SK-N-SH treated with all-trans-retinoic acid at 6 μM for 48 hours (cell line): ENCODE measurements around the gene WDR37.

Source experiments
- ATAC-seq: fragments of 200-7000 bp; cut with Tn5 transposase; 3 replicates; pipeline ENCODE4 v1.9.1; 2020; ENCODE audit warnings: mild to moderate bottlenecking, moderate library complexity
- BACH2 ChIP-seq: fragments of 250-450 bp; sonication (Bioruptor Pico); IDR thresholded peaks from 2 replicates; pipeline ENCODE4 v1.9.0; 2021; ENCODE audit warnings: mild to moderate bottlenecking, borderline replicate concordance
- CSDC2 ChIP-seq: fragments of 250-450 bp; sonication (Bioruptor Pico); IDR thresholded peaks from 2 replicates; pipeline ENCODE4 v1.5.0; 2020; ENCODE audit warnings: mild to moderate bottlenecking, moderate library complexity
- ESRRG ChIP-seq: fragments of 250-450 bp; sonication (Bioruptor Pico); IDR thresholded peaks from 2 replicates; pipeline ENCODE4 v1.6.1; 2021; ENCODE audit warnings: mild to moderate bottlenecking
- GLIS3 ChIP-seq: fragments of 250-450 bp; sonication (Bioruptor Pico); IDR thresholded peaks from 2 replicates; pipeline ENCODE4 v1.5.0; 2020; ENCODE audit warnings: mild to moderate bottlenecking, moderate library complexity
- ISL1 ChIP-seq: fragments of 250-450 bp; sonication (Bioruptor Pico); IDR thresholded peaks from 2 replicates; pipeline ENCODE4 v2.1.2; 2022; ENCODE audit warnings: mild to moderate bottlenecking, moderate library complexity
- OSR1 ChIP-seq: fragments of 250-450 bp; sonication (Bioruptor Pico); IDR thresholded peaks from 2 replicates; pipeline ENCODE4 v1.8.0; 2022; ENCODE audit warnings: moderate library complexity, mild to moderate bottlenecking, inconsistent platforms
- PPARA ChIP-seq: fragments of 250-450 bp; sonication (Bioruptor Pico); IDR thresholded peaks from 2 replicates; pipeline ENCODE4 v1.5.0; 2020; ENCODE audit warnings: mild to moderate bottlenecking, borderline replicate concordance
- RARB ChIP-seq: fragments of 250-450 bp; sonication (Bioruptor Pico); IDR thresholded peaks from 2 replicates; pipeline ENCODE4 v1.8.0; 2021; ENCODE audit warnings: mild to moderate bottlenecking, moderate library complexity
- TCF4 ChIP-seq: fragments of 250-450 bp; sonication (Bioruptor Pico); IDR thresholded peaks from 2 replicates; pipeline ENCODE4 v1.8.0; 2021; ENCODE audit warnings: mild to moderate bottlenecking, moderate library complexity, borderline replicate concordance
- TOX ChIP-seq: fragments of 250-450 bp; sonication (Bioruptor Pico); IDR thresholded peaks from 2 replicates; pipeline ENCODE4 v1.8.0; 2021; ENCODE audit warnings: mild to moderate bottlenecking, moderate library complexity, borderline replicate concordance
- ZC3H10 ChIP-seq: fragments of 250-450 bp; sonication (Bioruptor Pico); IDR thresholded peaks from 2 replicates; pipeline ENCODE4 v1.5.1; 2021; ENCODE audit warnings: mild to moderate bottlenecking, moderate library complexity
- ZFP3 ChIP-seq: fragments of 250-450 bp; sonication (Bioruptor Pico); IDR thresholded peaks from 2 replicates; pipeline ENCODE4 v1.5.0; 2020; ENCODE audit warnings: mild to moderate bottlenecking, moderate library complexity
- ZNF565 ChIP-seq: fragments of 450-650 bp; formaldehyde crosslinking; conservative IDR thresholded peaks from 2 replicates; pipeline ENCODE4 v1.5.0; 2020; ENCODE audit warnings: low read depth, mild to moderate bottlenecking, moderate library complexity
- ZNF70 ChIP-seq: fragments of 450-650 bp; formaldehyde crosslinking; IDR thresholded peaks from 2 replicates; pipeline ENCODE4 v1.5.0; 2020; ENCODE audit warnings: mild to moderate bottlenecking, moderate library complexity
- ZNF8 ChIP-seq: fragments of 450-650 bp; formaldehyde crosslinking; IDR thresholded peaks from 2 replicates; pipeline ENCODE4 v1.5.0; 2020; ENCODE audit warnings: mild to moderate bottlenecking, moderate library complexity
- TF ChIP-seq, protein P1 (sequence below): fragments of 250-450 bp; sonication (Bioruptor Pico); IDR thresholded peaks from 2 replicates; pipeline ENCODE4 v1.8.0; 2020; ENCODE audit warnings: mild to moderate bottlenecking, moderate library complexity, borderline replicate concordance
- TF ChIP-seq, protein P2 (sequence below): fragments of 250-450 bp; sonication (Bioruptor Pico); IDR thresholded peaks from 2 replicates; pipeline ENCODE4 v1.8.0; 2021; ENCODE audit warnings: low read depth, mild to moderate bottlenecking, moderate library complexity, borderline replicate concordance
- TF ChIP-seq, protein P3 (sequence below): fragments of 250-450 bp; sonication (Bioruptor Pico); IDR thresholded peaks from 2 replicates; pipeline ENCODE4 v1.5.1; 2020; ENCODE audit warnings: low read depth, mild to moderate bottlenecking, moderate library complexity
- TF ChIP-seq, protein P4 (sequence below): fragments of 250-450 bp; sonication (Bioruptor Pico); IDR thresholded peaks from 2 replicates; pipeline ENCODE4 v1.5.0; 2020; ENCODE audit warnings: mild to moderate bottlenecking, moderate library complexity
- TF ChIP-seq, protein P5 (sequence below): fragments of 250-450 bp; sonication (Bioruptor Pico); IDR thresholded peaks from 2 replicates; pipeline ENCODE4 v1.5.1; 2021; ENCODE audit warnings: mild to moderate bottlenecking, moderate library complexity

The WDR37 gene

DNA sequence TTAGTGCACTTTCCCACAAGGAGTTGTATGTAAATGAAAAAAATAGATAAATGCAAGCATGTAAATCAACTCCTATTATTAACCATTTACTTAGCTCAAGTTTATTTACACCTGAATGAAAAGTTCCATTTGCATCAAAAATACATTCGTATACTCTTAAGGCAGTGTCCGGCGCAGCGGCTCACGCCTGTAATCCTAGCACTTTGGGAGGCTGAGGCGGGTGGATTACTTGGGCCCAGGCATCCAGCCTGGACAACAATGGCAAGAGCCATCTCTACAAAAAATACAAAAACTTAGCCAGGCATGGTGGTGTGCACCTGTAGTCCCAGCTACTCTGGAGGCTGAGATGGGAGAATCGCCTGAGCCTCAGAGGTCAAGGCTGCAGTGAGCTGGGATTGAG lies 26.3 kb upstream of the WDR37 start (continued):
- TF ChIP-seq, protein P1, sequence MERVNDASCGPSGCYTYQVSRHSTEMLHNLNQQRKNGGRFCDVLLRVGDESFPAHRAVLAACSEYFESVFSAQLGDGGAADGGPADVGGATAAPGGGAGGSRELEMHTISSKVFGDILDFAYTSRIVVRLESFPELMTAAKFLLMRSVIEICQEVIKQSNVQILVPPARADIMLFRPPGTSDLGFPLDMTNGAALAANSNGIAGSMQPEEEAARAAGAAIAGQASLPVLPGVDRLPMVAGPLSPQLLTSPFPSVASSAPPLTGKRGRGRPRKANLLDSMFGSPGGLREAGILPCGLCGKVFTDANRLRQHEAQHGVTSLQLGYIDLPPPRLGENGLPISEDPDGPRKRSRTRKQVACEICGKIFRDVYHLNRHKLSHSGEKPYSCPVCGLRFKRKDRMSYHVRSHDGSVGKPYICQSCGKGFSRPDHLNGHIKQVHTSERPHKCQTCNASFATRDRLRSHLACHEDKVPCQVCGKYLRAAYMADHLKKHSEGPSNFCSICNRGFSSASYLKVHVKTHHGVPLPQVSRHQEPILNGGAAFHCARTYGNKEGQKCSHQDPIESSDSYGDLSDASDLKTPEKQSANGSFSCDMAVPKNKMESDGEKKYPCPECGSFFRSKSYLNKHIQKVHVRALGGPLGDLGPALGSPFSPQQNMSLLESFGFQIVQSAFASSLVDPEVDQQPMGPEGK (CRISPR knock-in tag) = no peak
- TF ChIP-seq TOX = no peak
- no peak for TF ChIP-seq ISL1 (CRISPR knock-in tag)
- TF ChIP-seq GLIS3 (CRISPR knock-in tag) = no peak
- TF ChIP-seq PPARA (CRISPR knock-in tag) = no peak
- no peak for TF ChIP-seq ZNF565 (CRISPR knock-in tag)
- no peak for TF ChIP-seq ZC3H10 (CRISPR knock-in tag)
- no peak for TF ChIP-seq ZNF8 (CRISPR knock-in tag)
- TF ChIP-seq ZFP3 (CRISPR knock-in tag) = no peak

DNA sequence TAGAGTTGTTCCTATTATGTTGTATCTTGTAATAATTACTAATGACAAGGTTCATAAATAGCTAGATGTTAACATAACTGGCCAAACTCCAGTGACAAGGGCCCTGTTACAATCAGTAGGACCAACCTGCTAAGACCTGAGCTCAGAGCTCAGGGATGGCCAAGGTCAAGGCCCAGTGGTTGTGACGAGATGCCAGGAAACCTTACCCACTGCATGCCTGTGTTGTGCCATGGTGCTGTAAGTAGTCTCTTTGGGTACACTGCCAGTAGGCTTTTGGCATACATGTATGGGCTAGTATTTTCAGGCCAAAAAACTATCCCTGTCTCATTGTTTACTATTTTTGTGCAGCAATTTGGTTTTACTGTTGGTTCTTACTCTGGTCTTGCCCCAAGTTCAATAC lies 22.6 kb upstream of the WDR37 start:
- ATAC-seq = no peak
- TF ChIP-seq OSR1 (CRISPR knock-in tag) = no peak
- TF ChIP-seq BACH2 = no peak
- TF ChIP-seq ESRRG (CRISPR knock-in tag) = no peak
- TF ChIP-seq ISL1 (CRISPR knock-in tag) = no peak
- TF ChIP-seq, protein P2, sequence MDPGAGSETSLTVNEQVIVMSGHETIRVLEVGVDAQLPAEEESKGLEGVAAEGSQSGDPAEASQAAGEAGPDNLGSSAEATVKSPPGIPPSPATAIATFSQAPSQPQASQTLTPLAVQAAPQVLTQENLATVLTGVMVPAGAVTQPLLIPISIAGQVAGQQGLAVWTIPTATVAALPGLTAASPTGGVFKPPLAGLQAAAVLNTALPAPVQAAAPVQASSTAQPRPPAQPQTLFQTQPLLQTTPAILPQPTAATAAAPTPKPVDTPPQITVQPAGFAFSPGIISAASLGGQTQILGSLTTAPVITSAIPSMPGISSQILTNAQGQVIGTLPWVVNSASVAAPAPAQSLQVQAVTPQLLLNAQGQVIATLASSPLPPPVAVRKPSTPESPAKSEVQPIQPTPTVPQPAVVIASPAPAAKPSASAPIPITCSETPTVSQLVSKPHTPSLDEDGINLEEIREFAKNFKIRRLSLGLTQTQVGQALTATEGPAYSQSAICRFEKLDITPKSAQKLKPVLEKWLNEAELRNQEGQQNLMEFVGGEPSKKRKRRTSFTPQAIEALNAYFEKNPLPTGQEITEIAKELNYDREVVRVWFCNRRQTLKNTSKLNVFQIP = no peak
- no peak for TF ChIP-seq ZNF70 (CRISPR knock-in tag)
- TF ChIP-seq TCF4 (CRISPR knock-in tag) = no peak
- TF ChIP-seq, protein P3, sequence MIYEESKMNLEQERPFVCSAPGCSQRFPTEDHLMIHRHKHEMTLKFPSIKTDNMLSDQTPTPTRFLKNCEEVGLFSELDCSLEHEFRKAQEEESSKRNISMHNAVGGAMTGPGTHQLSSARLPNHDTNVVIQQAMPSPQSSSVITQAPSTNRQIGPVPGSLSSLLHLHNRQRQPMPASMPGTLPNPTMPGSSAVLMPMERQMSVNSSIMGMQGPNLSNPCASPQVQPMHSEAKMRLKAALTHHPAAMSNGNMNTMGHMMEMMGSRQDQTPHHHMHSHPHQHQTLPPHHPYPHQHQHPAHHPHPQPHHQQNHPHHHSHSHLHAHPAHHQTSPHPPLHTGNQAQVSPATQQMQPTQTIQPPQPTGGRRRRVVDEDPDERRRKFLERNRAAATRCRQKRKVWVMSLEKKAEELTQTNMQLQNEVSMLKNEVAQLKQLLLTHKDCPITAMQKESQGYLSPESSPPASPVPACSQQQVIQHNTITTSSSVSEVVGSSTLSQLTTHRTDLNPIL (CRISPR knock-in tag) = no peak
- TF ChIP-seq RARB (CRISPR knock-in tag) = no peak
- TF ChIP-seq CSDC2 (CRISPR knock-in tag) = no peak
- TF ChIP-seq, protein P4, sequence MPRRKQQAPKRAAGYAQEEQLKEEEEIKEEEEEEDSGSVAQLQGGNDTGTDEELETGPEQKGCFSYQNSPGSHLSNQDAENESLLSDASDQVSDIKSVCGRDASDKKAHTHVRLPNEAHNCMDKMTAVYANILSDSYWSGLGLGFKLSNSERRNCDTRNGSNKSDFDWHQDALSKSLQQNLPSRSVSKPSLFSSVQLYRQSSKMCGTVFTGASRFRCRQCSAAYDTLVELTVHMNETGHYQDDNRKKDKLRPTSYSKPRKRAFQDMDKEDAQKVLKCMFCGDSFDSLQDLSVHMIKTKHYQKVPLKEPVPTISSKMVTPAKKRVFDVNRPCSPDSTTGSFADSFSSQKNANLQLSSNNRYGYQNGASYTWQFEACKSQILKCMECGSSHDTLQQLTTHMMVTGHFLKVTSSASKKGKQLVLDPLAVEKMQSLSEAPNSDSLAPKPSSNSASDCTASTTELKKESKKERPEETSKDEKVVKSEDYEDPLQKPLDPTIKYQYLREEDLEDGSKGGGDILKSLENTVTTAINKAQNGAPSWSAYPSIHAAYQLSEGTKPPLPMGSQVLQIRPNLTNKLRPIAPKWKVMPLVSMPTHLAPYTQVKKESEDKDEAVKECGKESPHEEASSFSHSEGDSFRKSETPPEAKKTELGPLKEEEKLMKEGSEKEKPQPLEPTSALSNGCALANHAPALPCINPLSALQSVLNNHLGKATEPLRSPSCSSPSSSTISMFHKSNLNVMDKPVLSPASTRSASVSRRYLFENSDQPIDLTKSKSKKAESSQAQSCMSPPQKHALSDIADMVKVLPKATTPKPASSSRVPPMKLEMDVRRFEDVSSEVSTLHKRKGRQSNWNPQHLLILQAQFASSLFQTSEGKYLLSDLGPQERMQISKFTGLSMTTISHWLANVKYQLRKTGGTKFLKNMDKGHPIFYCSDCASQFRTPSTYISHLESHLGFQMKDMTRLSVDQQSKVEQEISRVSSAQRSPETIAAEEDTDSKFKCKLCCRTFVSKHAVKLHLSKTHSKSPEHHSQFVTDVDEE (CRISPR knock-in tag) = no peak
- TF ChIP-seq TOX = no peak
- TF ChIP-seq, protein P1 (CRISPR knock-in tag) = no peak
- TF ChIP-seq ZC3H10 (CRISPR knock-in tag) = no peak
- TF ChIP-seq, all 23 proteins: peak for 0

DNA sequence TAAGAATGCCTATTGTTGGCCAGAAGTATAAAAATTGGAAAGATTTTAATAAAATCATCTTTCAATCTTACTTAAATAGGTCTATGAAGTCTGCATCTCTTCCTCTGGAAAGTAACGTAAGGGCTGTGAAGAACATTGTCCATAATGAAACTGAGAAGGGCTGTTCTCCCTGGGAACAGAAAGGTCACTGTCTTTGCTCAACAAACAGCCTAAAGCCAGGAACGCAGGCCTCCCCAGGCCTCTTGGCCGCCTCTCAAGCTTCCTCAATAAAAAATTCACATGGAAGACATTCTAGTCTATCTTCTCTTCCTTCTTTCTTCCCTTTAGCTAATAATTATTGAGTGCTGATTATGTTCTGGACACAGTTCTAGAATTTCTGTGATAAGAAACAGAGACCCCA lies 21.4 kb upstream of the WDR37 start:
- no peak for ATAC-seq
- TF ChIP-seq, protein P5, sequence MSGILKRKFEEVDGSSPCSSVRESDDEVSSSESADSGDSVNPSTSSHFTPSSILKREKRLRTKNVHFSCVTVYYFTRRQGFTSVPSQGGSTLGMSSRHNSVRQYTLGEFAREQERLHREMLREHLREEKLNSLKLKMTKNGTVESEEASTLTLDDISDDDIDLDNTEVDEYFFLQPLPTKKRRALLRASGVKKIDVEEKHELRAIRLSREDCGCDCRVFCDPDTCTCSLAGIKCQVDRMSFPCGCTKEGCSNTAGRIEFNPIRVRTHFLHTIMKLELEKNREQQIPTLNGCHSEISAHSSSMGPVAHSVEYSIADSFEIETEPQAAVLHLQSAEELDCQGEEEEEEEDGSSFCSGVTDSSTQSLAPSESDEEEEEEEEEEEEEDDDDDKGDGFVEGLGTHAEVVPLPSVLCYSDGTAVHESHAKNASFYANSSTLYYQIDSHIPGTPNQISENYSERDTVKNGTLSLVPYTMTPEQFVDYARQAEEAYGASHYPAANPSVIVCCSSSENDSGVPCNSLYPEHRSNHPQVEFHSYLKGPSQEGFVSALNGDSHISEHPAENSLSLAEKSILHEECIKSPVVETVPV (CRISPR knock-in tag) = no peak
- no peak for TF ChIP-seq ZNF70 (CRISPR knock-in tag)
- TF ChIP-seq BACH2 = no peak
- TF ChIP-seq, protein P3 (CRISPR knock-in tag) = no peak
